H1 (cell line): ENCODE results near the gene ORC6. TPM values are rescaled to one million over a fixed set of nuclear protein-coding genes. Genes with fewer than 3 reads are reported as not detected.

ENCODE experiments used
- ASH2L ChIP-seq: fragments of 200-600, 300-600 bp; sonication (generic); IDR thresholded peaks from one replicate; pipeline ENCODE4 v1.7.1; 2017; ENCODE audit warnings: low read length
- RXRA ChIP-seq: IDR thresholded peaks from 2 replicates; pipeline ENCODE4 v1.6.1; 2011; ENCODE audit warnings: low read depth, mild to moderate bottlenecking, low read length, moderate library complexity; ENCODE audit not compliant: insufficient read depth
- SAP30 ChIP-seq: fragments of 300-600 bp; sonication (generic); IDR thresholded peaks from 2 replicates; pipeline ENCODE4 v1.7.1; 2012; ENCODE audit warnings: low read length, moderate library complexity, mild to moderate bottlenecking, inconsistent platforms; ENCODE audit not compliant: insufficient read depth, insufficient replicate concordance
- SIN3A ChIP-seq, 2 experiments: IDR thresholded peaks in 1 of 2; conservative IDR thresholded peaks in 1 of 2; 2 replicates each; pipeline ENCODE4 v1.6.1; 2011 to 2012; ENCODE audit warnings: low read length in 2 of 2, improper control_type of control experiment in 1 of 2, low read depth in 1 of 2, mild to moderate bottlenecking in 1 of 2
- polyA plus RNA-seq, 7 experiments: library from polyadenylated mRNA; depleted of rRNA in 3 of 7; stranded (reverse) in 5 of 7; unstranded in 2 of 7; fragments of >200 nt in 5 of 7; fragments of 200-250 nt in 2 of 7; gene quantifications; 1 replicate in 5 of 7; 2 replicates in 1 of 7; 4 replicates in 1 of 7; pipeline versions ENCODE4 v1.2.1 to v1.2.3, GENCODE V29; 2011 to 2013; ENCODE audit warnings: missing spikeins in 2 of 7, mixed read lengths in 2 of 7
- total RNA-seq: library from RNA; stranded (reverse); fragmentation: NEBNext Ultra II Directional; extraction: Animal tissue kit (Norgen Biotek cat#: 25700); gene quantifications from 2 replicates; pipeline ENCODE4 v1.2.1, GENCODE V29; 2021

Gene ORC6
- total and polyA plus RNA-seq, 2 of the 8 experiments (the other 6 are each of a cell fraction or from before 2014, with no cell fraction given), result 41.8 to 67.4 TPM

DNA sequence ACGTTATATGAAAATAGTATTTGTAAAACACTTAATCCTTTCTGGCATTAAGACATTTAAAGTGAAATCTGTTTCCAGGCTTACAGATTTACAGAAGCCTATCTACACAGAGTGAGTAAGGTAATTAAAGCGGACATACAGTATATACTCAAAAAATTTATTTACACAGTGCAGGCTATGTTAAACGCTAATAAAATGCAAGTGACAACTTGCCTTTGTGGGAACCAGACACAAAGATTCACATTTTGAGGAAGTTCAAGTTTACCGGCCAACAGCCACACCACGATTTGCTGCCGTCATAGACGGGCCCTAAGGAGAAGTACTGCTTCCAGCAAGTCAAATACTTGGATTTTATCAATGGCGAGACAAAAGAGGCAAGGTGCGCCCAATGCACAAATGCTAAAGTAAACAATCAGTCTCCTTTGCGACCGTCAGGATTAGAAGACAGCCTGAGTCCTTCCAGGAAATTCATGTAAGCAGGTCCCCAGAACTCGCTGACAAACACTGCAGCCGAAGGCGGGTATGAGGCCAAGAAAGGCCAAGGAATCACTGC, 1.3 kb upstream of the ORC6 start (continued):
- TF ChIP-seq SIN3A (conservative IDR thresholded peaks at IDR 0.05 in 1 of 2, IDR thresholded peaks at IDR 0.05 in 1 of 2; ENCODE audit: low read depth in 1 of 2, low read length in 2 of 2) (no peak), ASH2L (no peak), RXRA (no peak), SAP30 (peak; percentile 87)
